Neural cell (in vitro differentiated cells): Measurements from ENCODE around the gene IL36G.

Experiments
- EP300 ChIP-seq: fragments of 450-650 bp; conservative IDR thresholded peaks from 2 replicates; pipeline ENCODE4 v1.6.1; 2014; ENCODE audit warnings: antibody characterized with exemption, mild to moderate bottlenecking, moderate library complexity; ENCODE audit not compliant: poor library complexity, severe bottlenecking
- EZH2 ChIP-seq: fragments of 200-600, 300-800 bp; shearing (Covaris generic), sonication (generic); IDR thresholded peaks from 2 replicates; pipeline ENCODE4 v1.6.1; 2014; ENCODE audit warnings: antibody characterized with exemption, low read length, borderline replicate concordance, mild to moderate bottlenecking; ENCODE audit not compliant: insufficient read depth, poor library complexity, severe bottlenecking
- POLR2AphosphoS5 ChIP-seq: IDR thresholded peaks from 2 replicates; pipeline ENCODE4 v1.6.1; 2012
- SMC3 ChIP-seq: fragments of 450-650 bp; conservative IDR thresholded peaks from 2 replicates; pipeline ENCODE4 v1.6.1; 2014; ENCODE audit warnings: antibody characterized with exemption, mild to moderate bottlenecking, moderate library complexity; ENCODE audit not compliant: poor library complexity
- TF ChIP-seq, protein P1 (sequence below): fragments of 450-650 bp; IDR thresholded peaks from 2 replicates; pipeline ENCODE4 v1.5.1; 2014; ENCODE audit warnings: antibody characterized with exemption, mild to moderate bottlenecking, moderate library complexity; ENCODE audit not compliant: poor library complexity, severe bottlenecking

DNA sequence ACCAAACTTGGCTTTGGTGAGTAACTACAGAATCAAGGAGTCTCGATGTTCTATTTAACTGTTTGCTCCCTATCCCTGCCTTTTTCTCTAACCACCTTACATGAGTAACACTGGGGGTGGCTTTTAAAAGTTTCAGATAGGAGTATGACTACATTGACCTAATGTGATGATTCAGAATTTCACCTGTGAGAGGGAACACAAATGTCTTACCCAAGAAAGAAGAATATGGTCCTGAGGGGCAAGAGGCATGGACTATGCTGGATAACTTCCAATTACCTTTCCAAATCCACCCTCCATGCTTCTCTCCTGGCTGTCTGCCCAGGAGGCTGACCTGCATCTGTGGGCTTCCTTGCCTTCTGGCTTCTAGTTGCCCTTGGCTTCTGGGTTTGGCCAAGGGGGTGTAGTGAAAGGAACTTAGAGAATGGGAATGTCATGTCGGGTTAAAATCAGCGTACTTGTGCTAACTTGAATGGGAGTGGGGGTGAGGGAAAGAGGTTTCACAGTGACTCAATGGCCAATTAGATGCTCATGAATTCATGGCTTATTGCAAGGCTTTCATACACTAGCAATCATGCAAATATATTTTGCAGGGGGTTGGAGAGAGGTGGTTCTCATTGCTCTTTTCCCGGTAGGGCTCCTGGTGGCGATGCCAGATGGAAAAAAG lies 5.3 kb upstream of the IL36G start:
- TF ChIP-seq, protein P1, sequence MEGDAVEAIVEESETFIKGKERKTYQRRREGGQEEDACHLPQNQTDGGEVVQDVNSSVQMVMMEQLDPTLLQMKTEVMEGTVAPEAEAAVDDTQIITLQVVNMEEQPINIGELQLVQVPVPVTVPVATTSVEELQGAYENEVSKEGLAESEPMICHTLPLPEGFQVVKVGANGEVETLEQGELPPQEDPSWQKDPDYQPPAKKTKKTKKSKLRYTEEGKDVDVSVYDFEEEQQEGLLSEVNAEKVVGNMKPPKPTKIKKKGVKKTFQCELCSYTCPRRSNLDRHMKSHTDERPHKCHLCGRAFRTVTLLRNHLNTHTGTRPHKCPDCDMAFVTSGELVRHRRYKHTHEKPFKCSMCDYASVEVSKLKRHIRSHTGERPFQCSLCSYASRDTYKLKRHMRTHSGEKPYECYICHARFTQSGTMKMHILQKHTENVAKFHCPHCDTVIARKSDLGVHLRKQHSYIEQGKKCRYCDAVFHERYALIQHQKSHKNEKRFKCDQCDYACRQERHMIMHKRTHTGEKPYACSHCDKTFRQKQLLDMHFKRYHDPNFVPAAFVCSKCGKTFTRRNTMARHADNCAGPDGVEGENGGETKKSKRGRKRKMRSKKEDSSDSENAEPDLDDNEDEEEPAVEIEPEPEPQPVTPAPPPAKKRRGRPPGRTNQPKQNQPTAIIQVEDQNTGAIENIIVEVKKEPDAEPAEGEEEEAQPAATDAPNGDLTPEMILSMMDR = no peak
- TF ChIP-seq SMC3 (no peak), POLR2AphosphoS5 (no peak), EP300 (no peak), EZH2 (no peak)
